ENCODE measurements around the gene CYP2A6. TPM values are rescaled to one million over a fixed set of nuclear protein-coding genes. Genes with fewer than 3 reads are reported as not detected.

Gene CYP2A6
- total RNA-seq, 2 experiments from 2014 or later: not detected

DNA sequence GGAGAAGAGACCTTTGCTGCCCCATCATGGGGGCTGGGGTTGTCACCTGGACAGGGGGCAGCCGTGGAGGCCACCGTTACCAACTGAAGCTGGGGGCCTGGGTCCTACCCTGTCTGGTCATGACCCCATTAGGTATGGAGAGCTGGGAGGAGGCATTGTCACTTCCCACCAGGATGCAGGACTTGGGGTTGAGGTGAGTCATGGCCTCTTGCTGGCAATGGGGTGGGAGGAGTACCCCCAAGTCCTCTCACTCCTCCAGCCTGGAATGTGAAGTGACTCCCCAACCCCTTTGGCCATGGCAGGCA, 42.3 kb downstream of the CYP2A6 start:
- Mint-ChIP-seq H3K27ac (no peak overlapping the region), H3K27me3 (peaks cover 14% of the 10 kb centered on the region), H3K4me1 (peaks cover 75% of the 10 kb centered on the region), H3K36me3 (peaks cover 30% of the 10 kb centered on the region), H3K4me3 (no peak overlapping the region), H3K9me3 (ENCODE audit: low read depth) (no peaks in the 10 kb centered on the region)
- ATAC-seq: no peak
- DNase-seq: no peak
- CTCF ChIA-PET: interaction anchor here (1.3 to 6.4 kb wide), 8 partner anchors 11 to 148 kb away, joined by 3 to 60 read pairs (median 18); partner anchors contain the start of genes ACTMAP, EGLN2, MIA and RAB4B

DNA sequence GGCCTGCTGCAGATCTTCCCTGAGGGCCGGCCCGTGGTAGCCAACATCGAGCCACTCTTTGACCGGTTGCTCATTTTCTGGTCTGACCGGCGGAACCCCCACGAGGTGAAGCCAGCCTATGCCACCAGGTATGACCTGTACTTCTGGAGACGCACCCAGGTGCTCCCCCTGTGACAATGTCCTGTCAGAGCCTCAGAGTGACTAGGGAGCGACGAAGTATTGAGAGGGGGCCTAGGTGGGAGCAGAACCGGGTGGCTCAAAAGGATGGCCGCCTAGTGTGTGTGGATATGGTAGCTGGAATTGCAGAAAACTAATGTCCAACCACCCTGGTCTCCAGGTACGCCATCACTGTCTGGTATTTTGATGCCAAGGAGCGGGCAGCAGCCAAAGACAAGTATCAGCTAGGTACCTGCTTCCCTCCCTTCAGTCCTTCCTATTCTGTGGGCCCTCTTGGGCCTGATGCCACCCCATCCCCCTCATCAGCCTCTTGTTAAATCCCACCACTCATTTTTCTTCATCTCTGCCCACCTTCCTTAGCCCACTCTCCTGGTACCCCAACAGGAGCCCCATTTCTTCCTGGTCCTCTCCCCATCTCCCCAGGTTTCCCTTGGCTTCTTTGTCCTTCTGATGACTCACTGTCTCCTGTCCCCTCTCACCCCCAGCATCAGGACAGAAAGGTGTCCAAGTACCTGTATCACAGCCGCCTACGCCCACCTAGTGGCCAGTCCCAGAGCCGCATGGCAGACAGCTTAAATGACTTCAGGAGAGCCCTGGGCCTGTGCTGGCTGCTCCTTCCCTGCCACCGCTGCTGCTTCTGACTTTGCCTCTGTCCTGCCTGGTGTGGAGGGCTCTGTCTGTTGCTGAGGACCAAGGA, 42.9 kb downstream of the CYP2A6 start:
- H3K36me3 Mint-ChIP-seq: peaks cover 31% of the 10 kb centered on the region
- CTCF ChIA-PET: interaction anchor here (0.9 to 6.4 kb wide), 17 partner anchors 10 to 198 kb away, joined by 3 to 60 read pairs (median 6); partner anchors contain the start of genes ACTMAP, EGLN2, MIA and RAB4B
- ATAC-seq (no peak), DNase-seq (no peak)
- H3K9me3 Mint-ChIP-seq (ENCODE audit: low read depth): no peaks in the 10 kb centered on the region
- H3K27ac Mint-ChIP-seq: peak overlapping the region; percentile 89
- peaks cover 80% of the 10 kb centered on the region for H3K4me1 Mint-ChIP-seq
- H3K4me3 Mint-ChIP-seq: no peak overlapping the region
- H3K27me3 Mint-ChIP-seq: peaks cover 8% of the 10 kb centered on the region

DNA sequence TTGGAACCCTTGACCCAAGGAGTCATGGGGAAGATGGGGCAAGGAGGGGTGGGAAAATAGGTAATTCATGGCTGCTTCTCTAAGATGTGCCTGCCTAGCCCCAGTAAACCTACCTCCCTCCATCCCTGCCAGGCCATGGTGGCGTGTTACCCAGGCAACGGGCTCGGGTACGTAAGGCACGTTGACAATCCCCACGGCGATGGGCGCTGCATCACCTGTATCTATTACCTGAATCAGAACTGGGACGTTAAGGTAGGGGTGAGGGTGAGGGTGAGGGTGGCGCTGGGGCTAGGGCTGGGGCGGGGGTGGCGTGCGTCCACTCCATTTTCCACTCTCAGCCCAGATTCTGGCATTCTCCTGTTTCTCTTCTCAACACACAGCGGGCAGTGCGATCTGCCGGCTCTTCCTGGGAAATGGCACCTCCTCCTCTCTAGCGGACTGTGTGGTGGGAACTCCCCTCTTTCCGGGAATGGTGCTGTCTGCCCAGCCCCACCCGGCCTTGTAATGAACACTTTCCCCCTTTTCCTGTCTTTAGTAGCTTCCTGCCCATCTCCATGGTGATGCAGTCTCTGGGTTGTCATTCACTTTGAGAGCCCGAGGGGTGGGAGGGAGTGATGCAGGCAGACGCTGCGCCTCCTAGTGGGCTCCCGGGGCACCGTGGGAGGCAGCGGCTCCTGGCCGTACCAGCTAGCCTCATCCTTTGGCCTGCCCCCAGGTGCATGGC, 43.7 kb downstream of the CYP2A6 start:
- CTCF ChIA-PET: interaction anchor here (0.8 to 6.4 kb wide), 19 partner anchors 9 to 453 kb away, joined by 3 to 60 read pairs (median 5); partner anchors contain the start of genes ACTMAP, COQ8B, EGLN2 and ITPKC
- ATAC-seq (peak; percentile 54), DNase-seq (peak; percentile 87)
- Mint-ChIP-seq H3K27ac (peak overlapping the region; percentile 89), H3K4me1 (peaks cover 84% of the 10 kb centered on the region), H3K36me3 (peaks cover 37% of the 10 kb centered on the region), H3K27me3 (peaks cover 3% of the 10 kb centered on the region), H3K4me3 (peak overlapping the region; percentile 31), H3K9me3 (ENCODE audit: low read depth) (no peaks in the 10 kb centered on the region)

DNA sequence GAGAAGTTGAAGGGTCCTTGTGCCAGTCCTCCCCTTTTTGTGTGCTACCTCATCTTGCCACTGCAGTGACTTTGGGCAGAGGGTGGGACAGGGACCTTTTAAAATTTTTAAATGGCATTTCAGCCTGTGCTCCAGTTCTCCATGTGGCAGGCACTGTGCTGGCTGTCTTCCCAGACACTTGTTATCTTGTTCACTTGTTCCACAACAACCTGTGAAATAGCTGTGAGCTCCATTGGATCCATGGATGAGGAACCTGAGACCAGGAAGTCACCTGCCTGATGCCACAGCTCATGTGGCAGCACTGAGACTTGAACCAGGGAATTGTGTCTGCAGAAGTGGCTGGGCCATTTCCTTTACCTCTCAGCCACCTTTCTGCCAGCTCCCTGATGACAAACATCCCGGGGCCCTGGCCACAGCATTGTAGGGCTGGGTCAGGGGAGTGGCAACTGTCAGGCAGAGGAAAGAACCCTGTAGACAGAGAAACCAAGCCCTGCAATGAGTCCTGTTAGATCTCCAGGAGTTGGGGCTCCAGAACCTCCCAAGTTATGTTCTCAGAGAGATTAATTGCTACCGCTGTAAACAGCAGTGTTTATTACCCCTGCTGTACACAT, 44.9 kb downstream of the CYP2A6 start:
- peak overlapping the region; percentile 89 for H3K27ac Mint-ChIP-seq
- ATAC-seq (no peak), DNase-seq (peak; percentile 71)
- no peaks in the 10 kb centered on the region for H3K9me3 Mint-ChIP-seq (ENCODE audit: low read depth)
- H3K4me1 Mint-ChIP-seq: peaks cover 87% of the 10 kb centered on the region
- H3K36me3 Mint-ChIP-seq: peaks cover 43% of the 10 kb centered on the region
- CTCF ChIA-PET: interaction anchor here (1.4 to 6.4 kb wide), 9 partner anchors 8 to 170 kb away, joined by 3 to 60 read pairs (median 17); partner anchors contain the start of genes COQ8B, EGLN2, ITPKC and MIA
- no peaks in the 10 kb centered on the region for H3K27me3 Mint-ChIP-seq
- no peak overlapping the region for H3K4me3 Mint-ChIP-seq

DNA sequence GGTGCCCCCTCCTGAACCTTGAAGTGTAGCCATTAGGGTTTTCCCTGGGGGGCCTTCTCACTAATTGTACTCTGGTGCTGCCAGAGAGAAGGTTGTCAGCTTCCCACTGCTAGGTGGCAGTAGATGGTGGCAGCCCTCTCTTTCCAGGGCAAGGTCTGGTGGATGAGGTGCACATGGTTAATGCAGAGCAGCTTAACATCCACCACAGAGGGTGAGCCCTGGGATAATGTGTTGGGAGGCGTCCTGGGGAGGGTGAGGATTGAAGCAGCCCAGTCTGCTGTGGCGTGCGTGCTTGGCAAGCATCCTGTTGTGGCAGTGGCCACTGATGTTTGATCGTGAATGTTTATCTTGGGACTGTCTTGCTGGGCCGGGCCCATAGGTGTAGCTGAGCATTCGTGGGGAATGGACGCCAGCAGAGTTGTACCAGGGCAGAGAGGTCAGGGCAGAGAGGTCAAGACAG, 45.4 kb downstream of the CYP2A6 start:
- Mint-ChIP-seq H3K9me3 (ENCODE audit: low read depth) (no peaks in the 10 kb centered on the region), H3K36me3 (peaks cover 43% of the 10 kb centered on the region), H3K4me3 (peak overlapping the region; percentile 65), H3K27ac (peak overlapping the region; percentile 89), H3K27me3 (no peaks in the 10 kb centered on the region), H3K4me1 (peaks cover 88% of the 10 kb centered on the region)
- DNase-seq: no peak
- CTCF ChIA-PET: interaction anchor here (0.7 to 6.4 kb wide), 8 partner anchors 7 to 170 kb away, joined by 3 to 60 read pairs (median 18); partner anchors contain the start of genes COQ8B, EGLN2, ITPKC and MIA
- no peak for ATAC-seq

DNA sequence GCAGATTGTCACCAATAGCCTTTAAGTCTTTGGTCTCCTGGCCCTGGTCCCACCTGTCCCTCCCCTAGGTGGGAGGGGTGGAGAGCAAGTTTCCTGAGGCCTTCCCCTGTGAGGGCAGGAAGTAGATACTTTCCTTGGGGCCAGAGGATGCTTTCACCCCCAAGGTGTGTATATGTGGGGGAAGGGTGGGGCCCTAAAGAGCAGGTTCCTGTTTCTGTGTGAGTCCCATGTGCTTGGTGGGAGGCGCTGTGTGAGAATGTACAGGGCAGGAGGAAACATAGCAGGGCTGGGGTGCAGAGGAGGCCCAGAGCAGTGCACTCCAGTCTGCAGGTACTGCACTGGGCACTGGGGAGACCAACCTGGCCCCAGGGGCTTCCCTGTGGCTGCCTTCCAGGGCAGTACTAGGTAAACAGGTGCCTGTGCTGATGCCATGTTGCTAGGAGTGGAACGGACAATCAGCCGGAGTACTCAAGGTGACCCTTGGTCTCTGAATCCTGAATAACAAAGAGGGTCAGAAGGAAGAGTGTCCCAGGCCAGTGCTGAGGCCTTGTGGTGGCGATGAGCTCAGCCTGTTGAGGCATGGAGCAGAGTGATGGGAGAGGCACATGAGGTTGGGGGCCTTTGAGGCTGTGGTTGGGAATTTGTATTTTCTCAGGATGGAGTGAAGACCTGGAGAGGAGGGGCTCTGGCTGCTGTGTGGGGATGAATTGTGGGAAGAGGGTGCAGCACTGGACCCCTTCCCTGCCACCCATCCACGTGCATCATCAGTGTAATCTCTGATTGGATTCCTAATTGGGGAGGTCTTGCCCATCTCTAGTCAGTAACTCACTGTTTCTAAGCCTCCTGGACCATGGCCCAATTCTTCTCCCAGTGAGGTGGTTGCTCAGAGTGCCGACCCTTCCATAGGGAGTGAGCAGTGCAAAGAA, 46.1 kb downstream of the CYP2A6 start:
- peak overlapping the region; percentile 65 for H3K4me3 Mint-ChIP-seq
- H3K9me3 Mint-ChIP-seq (ENCODE audit: low read depth): no peaks in the 10 kb centered on the region
- peaks cover 84% of the 10 kb centered on the region for H3K4me1 Mint-ChIP-seq
- DNase-seq (peak; percentile 78), ATAC-seq (peak; percentile 35)
- H3K36me3 Mint-ChIP-seq: peaks cover 43% of the 10 kb centered on the region
- H3K27ac Mint-ChIP-seq: peak overlapping the region; percentile 89
- no peaks in the 10 kb centered on the region for H3K27me3 Mint-ChIP-seq
- CTCF ChIA-PET: interaction anchor here (0.7 to 6.4 kb wide), 6 partner anchors 15 to 87 kb away, joined by 3 to 60 read pairs (median 24); partner anchors contain the start of genes COQ8B, ITPKC, MIA and RAB4B

DNA sequence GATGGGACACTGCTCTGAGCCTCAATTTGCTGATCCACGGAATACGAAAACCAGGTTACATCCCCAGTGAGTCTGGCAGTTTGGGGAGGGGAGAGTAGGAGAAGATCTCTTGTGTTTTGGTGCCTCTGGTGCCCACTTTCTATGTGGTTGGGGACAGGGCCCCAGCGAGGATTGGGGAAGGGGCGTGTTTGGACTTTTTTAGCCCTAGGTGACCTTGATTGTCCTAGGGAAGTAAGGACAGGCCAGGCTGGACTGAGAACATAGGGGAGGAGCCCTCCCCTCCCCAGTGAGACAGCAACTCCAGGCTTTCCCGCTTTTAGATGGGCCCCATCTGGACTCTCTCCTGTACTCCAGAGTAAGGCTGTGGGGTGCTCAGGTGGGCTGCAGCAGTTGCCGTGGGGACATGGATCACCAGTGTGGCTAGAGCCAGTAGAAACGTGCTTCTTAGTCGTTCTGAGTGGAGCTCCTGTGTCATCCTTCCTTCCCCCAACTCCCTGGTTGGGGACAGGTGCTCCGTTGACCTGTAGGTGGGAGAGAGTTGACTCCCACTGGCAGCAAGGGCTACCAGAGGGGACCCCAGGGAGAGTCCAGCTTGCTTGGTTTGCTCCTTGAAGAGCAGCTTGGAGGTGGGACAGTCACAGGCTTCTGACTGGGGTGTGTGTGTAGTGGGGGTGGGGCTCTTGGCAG, 46.9 kb downstream of the CYP2A6 start:
- H3K27ac Mint-ChIP-seq: peak overlapping the region; percentile 89
- H3K4me3 Mint-ChIP-seq: peak overlapping the region; percentile 65
- ATAC-seq: no peak
- H3K4me1 Mint-ChIP-seq: peaks cover 85% of the 10 kb centered on the region
- H3K36me3 Mint-ChIP-seq: peaks cover 43% of the 10 kb centered on the region
- CTCF ChIA-PET: interaction anchor here (0.5 to 6.4 kb wide), 4 partner anchors 15 to 464 kb away, joined by 3 to 60 read pairs (median 3); no protein-coding TSS in a partner anchor
- H3K27me3 Mint-ChIP-seq: no peaks in the 10 kb centered on the region
- no peak for DNase-seq
- H3K9me3 Mint-ChIP-seq (ENCODE audit: low read depth): no peaks in the 10 kb centered on the region

DNA sequence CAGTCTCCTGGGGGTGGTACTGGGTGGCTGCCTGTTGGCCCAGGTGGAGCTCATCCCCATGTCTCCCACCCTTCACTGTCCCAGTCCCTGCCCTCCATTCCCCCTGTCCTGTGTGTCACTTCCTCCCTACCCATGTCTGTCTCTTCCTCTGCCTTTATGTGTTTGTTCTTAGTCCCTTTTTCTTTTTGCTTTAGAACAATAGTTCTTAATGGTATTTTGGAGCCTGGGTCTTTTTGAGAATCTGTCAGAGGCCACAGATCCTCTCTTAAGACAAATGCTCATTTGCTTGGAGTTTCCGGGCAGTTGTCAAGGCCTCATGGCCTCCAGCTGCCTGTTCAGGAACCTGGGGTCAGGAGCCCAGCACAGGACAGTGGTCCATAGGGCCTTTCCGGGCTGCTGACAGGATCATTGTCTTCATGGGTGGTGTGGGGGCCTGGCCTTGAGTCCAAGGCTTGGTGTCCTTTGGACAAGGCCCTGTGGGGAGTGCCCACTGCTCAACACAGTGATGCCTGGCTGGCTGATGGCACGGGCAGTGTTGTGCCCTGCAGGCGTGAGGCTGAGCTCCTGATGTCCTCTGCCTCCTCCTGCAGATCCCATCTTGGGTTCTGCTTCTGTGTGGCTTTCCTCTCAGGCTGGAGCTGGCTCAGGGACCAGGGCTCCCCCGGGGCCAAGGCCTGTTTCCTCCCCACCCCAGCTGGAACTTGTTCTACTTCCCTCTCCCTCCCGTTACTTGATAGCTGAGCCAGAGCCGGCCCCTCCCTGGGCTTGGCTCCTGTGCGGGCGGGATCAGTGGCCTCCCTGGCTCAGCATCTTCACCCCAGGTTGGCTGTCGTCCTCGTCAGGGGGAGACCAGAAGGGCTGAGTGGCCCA, 47.7 kb downstream of the CYP2A6 start:
- H3K4me3 Mint-ChIP-seq: peak overlapping the region; percentile 65
- H3K27ac Mint-ChIP-seq: peak overlapping the region; percentile 89
- peaks cover 87% of the 10 kb centered on the region for H3K4me1 Mint-ChIP-seq
- no peaks in the 10 kb centered on the region for H3K27me3 Mint-ChIP-seq
- H3K36me3 Mint-ChIP-seq: peaks cover 36% of the 10 kb centered on the region
- no peak for ATAC-seq
- no peaks in the 10 kb centered on the region for H3K9me3 Mint-ChIP-seq (ENCODE audit: low read depth)
- no peak for DNase-seq
- CTCF ChIA-PET: interaction anchor here (0.5 to 6.4 kb wide), 6 partner anchors 16 to 463 kb away, joined by 3 to 60 read pairs (median 4); no protein-coding TSS in a partner anchor

DNA sequence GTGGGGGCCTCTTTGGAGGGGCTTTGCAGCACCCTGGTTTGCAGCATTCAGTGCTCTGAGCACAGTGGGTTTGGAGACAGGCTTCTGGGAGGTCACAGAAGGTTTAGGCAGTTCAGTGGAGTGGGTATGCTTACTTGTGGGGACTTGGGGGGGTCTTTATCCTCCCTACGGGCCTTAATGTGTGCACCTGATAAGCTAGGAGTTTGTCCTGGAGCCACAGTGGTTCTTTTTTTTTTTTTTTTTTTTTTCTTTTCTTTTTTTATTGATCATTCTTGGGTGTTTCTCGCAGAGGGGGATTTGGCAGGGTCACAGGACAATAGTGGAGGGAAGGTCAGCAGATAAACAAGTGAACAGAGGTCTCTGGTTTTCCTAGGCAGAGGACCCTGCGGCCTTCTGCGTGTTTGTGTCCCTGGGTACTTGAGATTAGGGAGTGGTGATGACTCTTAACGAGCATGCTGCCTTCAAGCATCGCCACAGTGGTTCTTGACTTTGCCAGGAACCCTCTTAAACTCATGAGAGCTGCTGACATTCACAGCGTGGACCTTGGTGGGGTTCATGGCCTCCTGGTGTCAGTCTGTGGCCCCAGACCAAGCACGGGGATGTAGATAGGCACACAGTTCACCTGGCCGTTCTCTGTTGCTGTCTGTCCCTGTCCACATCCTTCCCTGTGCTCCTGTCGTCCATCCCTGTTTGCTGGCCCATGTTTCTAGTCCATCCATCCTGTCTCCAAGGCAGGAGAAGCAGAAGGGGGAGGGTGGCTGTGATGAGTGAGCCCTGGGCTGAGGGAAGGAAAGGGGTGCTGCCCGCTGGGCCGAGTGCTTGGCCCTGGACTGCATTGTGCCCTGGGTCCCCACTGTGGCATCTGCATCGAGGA, 48.6 kb downstream of the CYP2A6 start:
- CTCF ChIA-PET: interaction anchor here (1.1 to 2.8 kb wide), 5 partner anchors 23 to 167 kb away, joined by 4 to 8 read pairs (median 5); partner anchors contain the start of genes COQ8B, ITPKC and RAB4B
- DNase-seq (no peak), ATAC-seq (no peak)
- Mint-ChIP-seq H3K4me1 (peaks cover 83% of the 10 kb centered on the region), H3K36me3 (peaks cover 37% of the 10 kb centered on the region), H3K27me3 (no peaks in the 10 kb centered on the region), H3K27ac (peak overlapping the region; percentile 89), H3K4me3 (peak overlapping the region; percentile 65), H3K9me3 (ENCODE audit: low read depth) (no peaks in the 10 kb centered on the region)

DNA sequence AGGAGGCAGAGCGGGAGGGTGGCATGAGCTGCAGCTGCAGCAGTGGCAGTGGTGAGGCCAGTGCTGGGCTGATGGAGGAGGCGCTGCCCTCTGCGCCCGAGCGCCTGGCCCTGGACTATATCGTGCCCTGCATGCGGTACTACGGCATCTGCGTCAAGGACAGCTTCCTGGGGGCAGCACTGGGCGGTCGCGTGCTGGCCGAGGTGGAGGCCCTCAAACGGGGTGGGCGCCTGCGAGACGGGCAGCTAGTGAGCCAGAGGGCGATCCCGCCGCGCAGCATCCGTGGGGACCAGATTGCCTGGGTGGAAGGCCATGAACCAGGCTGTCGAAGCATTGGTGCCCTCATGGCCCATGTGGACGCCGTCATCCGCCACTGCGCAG, 49.3 kb downstream of the CYP2A6 start:
- Mint-ChIP-seq H3K27me3 (no peaks in the 10 kb centered on the region), H3K4me3 (peak overlapping the region; percentile 95), H3K36me3 (peaks cover 37% of the 10 kb centered on the region), H3K4me1 (peaks cover 76% of the 10 kb centered on the region), H3K27ac (peak overlapping the region; percentile 64), H3K9me3 (ENCODE audit: low read depth) (no peaks in the 10 kb centered on the region)
- ATAC-seq (no peak), DNase-seq (no peak)
- CTCF ChIA-PET: interaction anchor here (1.1 to 2.8 kb wide), 4 partner anchors 23 to 138 kb away, joined by 4 to 8 read pairs (median 4); partner anchors contain the start of genes COQ8B, ITPKC and RAB4B
